ENCODE data around the gene ARHGEF38. TPM values are rescaled to one million over a fixed set of nuclear protein-coding genes. Genes with fewer than 3 reads are reported as not detected.
"Not testable (repeated sequence)": the region's sequence is repeated elsewhere in the genome, so short reads cannot be mapped to it uniquely, and the experiment has no call there.

Gene ARHGEF38
- total RNA-seq, 1 experiment from 2014 or later, result not detected

DNA sequence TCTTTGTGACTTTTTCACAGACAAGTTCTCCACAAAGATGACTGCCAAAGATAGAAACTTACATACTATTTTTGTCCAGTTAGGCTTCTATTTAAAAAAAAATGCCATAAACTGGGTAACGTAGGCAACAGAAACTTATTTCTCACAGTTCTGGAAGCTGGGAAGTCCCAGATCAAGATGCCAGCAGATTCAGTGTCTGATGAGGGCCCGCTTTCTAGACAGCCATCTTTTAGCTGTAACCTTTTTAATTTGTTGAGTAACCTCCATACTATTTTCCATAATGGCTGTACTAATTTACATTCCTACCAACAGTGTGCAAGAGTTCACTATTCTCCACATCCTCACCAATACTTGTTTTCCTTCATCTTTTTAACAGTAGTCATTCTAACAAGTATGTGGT, 55.5 kb downstream of the ARHGEF38 start:
- no peak for DNase-seq (ENCODE audit: low read depth)

DNA sequence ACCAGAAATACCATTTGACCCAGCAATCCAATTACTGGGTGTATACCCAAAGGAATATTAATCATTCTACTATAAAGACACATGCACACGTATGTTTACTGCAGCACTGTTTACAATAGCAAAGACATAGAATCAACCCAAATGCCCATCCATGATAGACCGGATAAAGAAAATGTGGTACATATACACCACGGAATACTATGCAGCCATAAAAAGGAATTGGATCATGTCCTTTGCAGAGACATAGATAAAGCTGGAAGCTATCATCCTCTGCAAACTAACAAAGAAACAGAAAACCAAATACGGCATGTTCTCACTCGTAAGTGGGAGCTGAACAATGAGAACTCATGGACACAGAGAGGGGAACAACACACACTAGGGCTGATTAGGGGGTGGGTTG, 57.4 kb downstream of the ARHGEF38 start:
- DNase-seq (ENCODE audit: low read depth), result not testable (repeated sequence)

DNA sequence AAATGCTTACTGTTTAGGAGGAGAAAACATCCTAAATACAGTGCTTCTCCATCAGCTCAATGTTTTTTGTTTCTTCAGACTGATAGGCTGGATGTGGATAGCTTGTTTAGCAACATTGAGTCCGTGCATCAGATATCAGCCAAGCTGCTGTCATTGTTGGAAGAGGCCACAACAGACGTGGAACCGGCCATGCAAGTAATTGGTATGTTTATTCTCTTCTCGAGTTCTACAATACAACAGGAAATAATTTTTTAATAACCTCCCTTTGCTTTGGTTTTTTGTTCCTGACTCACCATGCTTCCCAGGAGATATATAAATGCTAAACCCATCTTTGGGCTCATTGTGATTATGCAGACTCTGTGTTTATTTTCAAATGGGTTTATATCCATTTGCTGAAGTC, 60.9 kb downstream of the ARHGEF38 start:
- DNase-seq (ENCODE audit: low read depth), result no peak

DNA sequence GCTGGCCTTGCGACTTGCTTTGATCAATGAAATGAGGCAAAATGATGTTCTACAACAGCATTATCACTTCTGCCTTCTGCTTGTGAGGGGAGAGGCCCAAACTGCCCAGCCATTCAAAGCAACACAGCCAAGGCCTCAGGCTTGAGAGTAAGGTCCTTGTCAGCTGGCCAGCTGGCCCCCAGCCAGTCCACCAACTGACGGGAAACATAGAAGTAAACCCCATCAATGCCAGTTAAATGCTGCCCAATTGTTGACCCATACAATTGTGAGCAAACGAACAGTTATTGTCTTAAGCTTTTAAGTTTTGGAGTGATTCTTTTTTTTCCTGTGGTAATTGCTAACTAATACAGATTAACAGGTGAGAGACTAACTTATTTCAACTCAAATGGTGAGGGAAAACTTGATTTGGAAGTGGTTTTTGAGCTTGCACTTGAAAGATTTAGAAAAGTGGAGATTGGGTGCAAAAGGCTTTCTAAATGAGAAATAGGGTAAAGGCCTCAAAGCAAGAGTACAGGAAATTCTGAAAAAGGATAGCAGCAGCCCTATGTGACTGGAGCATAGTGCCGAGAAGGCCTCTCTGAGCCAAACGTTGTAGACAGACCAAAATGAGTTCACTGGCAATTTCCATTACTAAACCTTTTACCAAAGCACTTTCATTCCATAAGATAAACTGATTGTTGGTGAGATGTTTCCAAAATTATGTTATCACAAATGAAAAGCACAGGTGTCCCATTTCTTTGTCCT, 66.9 kb downstream of the ARHGEF38 start:
- no peak for DNase-seq (ENCODE audit: low read depth)

DNA sequence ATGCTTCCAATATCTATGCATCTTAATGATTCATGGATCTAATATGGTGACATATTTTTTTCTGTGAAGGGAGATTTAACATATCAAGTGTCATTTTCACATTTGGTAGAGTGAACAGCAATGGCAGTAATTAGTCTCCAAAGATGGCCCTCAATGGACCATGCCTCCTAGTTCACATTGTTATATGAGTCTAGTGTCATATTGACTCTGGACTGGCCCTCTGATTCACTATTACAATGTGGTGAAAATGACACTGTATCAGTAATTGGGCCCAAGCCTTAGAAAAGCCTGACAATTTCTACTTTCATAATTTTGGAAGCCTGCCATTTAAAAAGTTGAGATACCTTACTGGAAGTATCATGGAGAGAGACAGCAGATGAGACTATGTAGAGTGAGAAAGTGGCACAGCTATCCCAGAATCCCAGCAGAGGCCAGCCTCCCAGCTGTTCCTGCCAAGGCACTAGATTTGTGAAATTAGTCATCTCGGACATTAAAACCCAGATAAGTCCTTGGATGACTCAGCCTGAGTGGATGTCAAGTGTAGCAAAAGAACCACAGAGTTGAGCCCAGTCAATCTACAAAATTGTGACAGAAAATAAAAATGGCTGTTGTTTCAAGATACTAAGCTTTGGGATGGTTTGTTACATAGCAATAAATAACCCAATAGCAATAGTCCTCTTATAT, 68.4 kb downstream of the ARHGEF38 start:
- DNase-seq (ENCODE audit: low read depth), result peak; percentile 69

DNA sequence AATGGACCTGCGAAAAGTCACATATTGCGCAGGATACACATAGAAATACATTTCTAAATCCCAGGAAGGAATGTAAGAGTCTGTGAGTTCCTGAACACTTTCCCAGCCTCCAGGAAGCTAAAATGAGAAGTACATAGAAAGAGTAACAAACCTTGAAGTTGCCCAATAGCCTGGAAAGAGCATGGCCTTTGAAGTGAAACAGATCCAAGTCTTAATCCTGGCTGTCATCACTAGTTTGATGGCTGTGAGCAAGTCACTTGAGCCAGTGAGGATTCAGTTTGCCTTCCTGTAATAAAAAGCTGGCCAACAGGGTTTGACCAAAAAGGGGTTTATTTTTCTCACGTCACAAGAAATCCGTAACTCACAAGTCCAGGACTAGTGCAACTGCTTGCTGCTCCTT, 69.8 kb downstream of the ARHGEF38 start:
- no peak for DNase-seq (ENCODE audit: low read depth)

DNA sequence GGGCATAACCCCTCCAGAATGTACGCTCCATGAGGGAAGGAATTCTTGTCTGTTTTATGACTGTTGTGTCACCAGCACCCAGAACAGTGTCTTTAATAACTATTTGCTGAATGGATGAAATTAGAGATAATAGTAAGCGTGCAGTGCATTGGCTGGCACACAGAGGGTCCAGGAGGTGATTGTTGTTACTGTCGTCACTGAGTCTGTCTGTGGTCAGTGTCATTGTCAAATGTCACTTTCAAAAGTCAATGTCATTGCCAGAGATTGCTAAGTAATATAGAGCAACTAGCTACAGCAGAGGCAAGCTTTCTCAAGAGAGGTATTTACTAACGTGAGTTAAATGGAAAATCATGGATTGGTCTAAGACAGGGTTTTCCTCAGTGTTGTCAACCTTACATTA, 70.7 kb downstream of the ARHGEF38 start:
- no peak for DNase-seq (ENCODE audit: low read depth)

DNA sequence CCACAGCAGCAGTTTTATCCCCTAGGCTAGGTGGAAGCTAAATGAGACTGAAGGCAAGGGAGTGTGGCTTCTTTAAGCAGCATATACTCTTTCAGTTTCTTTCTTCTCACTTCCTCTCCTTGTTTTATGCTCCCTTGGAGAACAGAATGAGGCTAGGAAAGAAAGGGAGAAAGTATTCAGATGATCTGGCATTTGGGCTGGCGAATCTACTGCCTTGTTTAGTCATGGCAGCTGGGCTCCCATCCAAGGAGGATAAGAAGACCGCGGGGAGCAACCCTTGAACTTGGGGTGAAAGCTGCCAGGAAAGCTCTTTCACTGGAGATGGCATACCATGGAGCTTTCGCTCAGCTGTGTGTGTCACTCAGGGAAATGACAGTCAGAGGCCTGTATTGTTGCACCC, 72.1 kb downstream of the ARHGEF38 start:
- DNase-seq (ENCODE audit: low read depth), result peak; percentile 30

DNA sequence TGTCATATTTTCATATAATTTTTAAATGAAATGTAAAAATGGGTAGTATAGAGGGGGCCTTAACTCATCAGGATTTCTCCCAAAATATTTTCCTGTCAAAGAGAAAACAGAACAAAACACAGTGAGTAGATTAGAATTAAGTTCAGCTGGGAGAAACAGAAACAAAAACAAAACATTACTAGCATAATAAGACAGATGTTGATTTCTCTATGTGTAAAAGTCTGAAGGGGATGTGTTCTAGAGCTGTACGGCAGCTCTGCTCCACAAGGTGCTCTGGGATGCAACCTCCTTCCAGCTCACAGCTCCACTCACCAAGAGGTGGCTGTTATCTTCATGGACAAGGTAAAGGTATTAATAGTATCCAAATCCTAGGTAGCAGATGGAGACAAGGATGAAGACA, 72.8 kb downstream of the ARHGEF38 start:
- DNase-seq (ENCODE audit: low read depth), result no peak

DNA sequence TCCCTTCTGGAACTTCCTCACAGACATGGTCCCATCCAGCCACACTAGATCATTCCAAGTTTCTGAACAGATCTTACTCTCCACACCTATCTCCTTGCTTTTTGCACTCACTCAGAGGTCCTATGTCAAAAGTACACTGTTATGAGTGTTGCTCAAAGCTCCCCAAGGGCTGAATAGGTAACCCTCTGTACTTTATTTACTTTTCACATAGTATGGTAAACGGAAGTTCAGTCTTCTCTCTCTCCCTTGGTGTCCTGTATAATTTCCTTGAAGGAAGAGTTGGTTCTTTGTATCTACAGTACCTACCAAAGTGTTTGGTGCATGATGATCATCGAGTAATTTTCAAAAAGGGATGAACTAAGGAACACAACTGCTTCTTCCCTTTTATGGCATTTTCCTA, 74.4 kb downstream of the ARHGEF38 start:
- DNase-seq (ENCODE audit: low read depth), result no peak

DNA sequence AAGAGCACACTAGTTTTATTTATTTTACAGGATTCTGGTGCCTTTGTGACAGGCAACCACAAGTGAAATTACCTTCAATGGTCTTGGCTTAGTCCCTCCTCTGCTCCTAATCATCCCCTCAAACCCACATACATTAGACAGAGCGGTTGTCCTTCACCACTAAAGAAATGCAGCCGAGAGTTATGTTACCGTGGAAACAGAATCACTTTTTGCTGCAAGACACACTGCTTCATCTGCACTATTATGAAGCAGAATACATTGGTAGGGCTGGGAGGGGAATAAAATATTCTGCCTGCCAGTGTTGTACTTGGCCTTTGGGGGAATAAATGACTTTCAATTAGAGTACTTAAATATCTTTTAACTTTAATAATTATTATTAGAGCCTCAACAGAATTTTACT, 75.2 kb downstream of the ARHGEF38 start:
- no peak for DNase-seq (ENCODE audit: low read depth)

DNA sequence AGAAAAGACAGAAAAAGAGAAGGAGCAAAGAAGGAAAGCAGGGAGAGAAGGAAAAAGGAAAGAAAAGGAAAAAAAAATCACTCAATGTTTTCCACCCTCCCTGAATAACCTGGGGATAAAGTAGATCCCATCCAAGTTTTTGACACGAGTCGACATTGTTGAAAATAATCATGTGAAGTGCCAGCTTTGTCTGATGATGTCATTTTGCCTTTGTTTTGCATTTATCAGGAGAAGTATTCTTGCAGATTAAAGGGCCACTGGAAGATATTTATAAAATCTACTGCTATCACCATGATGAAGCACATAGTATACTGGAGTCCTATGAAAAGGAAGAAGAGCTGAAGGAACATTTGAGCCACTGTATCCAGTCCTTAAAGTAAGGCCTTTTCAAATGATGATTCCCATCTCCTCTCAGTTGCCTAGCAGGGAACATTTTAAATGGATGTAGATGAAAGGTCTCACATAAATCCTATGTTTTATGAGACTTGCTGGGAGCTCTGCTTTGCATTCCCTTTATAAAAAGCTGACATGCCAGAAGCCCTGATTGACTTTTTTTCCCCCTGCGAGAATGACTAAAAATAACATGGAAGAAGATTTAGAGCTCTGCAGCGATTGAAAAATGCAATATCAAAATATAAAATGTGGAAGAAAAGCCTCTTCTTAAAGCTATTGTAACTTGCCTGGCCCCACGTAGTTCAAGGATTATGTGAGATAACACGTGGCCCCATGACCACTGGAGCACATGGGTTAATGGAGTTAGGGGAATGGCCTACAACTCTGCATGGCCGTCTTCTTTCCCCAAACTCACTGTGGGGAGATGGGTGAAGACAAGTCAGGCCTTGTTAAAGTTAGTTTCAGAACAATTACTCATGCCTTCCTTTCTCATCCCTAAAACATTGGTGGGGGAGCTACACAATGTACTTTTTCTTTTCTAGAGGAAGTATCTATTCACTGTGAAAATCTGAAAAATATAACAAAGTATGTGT, 78.5 kb downstream of the ARHGEF38 start:
- DNase-seq (ENCODE audit: low read depth), result no peak

DNA sequence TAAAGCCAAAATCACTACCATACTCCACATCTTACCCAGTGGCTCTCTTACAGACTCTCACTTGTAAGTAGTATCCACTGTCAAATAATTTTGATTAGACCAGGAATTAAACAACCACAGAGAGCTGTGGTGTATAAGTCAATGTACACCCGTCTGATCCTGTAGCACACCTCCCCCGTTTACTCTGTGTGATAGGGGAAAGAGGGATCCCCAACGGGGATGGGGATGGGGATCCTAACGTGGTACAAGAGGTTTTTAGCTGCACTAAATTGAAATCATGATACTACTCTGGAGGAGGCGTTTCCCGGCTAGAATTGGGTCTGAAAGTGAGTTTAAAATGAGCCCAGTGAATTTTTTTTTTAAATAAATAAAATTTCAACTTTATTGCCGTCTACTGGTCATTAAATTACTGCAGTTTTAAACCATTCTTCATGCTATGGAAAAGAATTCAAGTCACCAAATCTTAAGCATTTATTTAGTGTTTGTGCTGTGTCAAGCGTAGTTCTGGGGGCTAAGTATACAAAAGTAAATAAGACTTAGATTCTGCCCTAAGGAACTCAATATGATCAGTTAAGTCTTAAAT, 79.5 kb downstream of the ARHGEF38 start:
- DNase-seq (ENCODE audit: low read depth), result no peak

DNA sequence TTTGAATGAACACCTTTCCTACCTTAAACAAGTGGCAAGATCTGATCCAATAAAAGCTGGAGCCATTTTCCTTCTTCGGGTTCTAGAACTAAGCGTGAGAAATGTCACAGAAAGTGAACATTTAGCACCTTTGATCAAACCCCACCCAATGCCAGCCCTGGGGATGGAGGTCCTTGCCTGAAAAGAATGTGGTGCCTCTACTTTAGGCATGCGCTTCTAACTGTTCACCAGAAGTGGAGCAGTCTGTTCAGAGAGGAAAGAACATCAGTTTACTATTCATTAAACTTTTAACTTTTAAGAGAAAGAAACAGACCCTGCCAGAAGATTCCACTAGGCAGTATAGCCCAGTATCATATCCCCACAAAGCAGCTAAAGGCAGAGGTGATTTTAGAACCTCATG, 80.2 kb downstream of the ARHGEF38 start:
- DNase-seq (ENCODE audit: low read depth), result no peak

DNA sequence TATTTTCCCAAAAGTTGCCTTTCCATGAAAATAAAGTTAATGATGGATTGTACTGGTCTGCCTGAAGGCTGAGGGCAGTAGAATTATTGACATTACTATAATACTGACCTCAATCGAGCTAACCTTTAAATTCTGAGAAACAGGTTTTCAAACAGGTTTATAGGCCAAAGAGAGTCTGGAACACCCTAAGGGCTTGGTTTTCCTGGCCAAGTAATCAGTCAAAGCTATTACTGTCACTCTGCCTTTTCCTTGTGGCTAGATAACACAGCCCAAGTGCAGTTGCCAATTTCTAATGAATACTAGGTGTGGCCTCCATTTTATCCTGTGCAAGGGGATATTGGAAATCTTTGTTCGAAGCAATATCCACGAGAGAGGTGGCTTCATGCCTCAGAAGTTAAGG, 80.8 kb downstream of the ARHGEF38 start:
- DNase-seq (ENCODE audit: low read depth), result no peak

DNA sequence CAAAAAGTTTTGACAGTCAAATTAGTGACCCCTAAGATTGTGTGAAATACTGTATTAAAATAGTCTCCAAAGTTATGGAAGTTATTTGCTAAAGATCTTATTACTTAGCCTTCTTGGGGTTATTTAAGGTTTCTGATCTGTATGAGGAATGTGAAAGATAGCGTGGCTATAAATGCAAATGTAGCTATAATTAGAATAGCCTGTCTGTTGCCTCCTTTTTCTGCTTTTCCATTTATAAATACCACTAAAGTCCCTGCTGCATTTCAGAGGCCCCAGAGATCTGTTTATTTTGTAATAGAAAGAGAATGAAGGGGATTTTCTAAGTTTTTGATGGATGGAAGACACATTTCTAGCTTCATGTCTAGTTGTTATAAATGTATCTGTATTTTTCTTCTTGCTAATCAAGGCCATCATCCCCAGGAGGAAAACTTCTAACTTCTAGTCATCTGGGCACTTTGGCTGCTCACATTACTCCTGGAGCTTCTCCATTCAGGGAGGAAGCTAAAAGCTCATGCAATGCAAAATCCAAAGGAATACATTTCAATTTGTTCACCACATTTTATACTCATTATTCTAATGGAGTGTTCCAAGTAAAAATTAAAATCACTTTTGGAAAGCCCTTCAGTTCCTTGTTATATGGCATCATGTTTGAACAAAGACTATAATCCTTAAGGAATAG, 82.1 kb downstream of the ARHGEF38 start:
- DNase-seq (ENCODE audit: low read depth), result no peak

DNA sequence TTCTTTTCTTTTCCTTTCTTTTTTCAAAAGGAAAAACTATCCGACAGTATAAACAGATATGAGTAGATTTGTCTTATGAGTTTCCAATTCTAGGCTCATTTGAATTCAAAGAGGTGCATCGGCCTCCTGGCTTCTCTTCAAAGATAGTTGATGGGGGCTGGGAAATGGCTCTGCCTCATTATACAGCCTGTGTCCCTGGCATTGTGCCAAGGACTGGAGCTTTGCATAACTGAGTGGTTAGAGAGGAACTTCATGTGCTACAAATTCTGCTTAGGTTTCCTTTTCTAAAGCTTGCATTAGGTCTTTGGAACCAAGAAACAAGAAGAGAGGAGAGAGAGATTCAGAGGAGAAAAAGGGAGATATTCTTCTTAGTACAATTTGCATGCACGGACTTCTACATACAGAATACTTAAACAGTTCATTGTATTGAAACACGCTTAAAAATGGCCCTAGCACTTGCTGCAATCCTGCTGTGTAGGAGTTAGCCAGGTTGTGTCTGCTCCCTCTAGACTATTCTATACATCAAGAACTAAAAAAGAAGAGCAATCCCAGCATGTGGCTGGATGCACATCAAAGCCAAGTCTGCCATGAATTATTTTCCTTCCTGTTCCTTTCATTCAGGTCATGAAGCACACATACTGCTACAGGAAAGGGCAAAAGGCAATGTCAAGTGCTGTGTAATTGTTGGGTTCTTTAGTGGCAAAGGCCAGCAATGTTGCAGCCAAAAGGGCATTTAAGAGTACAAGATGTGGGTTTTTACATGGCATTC, 85.2 kb downstream of the ARHGEF38 start:
- DNase-seq (ENCODE audit: low read depth), result peak; percentile 11

DNA sequence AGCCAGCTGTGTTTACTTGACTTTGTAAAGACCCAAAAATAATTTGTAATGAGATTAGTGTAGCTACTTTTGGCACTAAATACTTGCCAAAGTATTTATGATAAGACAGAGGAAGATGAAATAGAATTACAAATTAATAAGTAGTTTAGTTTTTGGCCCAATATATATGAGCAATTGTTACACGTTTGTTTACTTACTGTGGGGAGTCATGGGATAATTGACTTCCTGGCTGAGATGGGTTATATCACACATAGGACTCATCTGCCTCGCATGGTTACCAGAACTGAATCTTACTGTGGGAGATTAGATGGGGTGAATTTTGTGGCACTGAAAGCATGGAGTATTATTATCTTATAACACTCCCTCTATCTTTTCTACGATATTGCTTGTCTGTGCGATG, 89.4 kb downstream of the ARHGEF38 start:
- DNase-seq (ENCODE audit: low read depth), result no peak

DNA sequence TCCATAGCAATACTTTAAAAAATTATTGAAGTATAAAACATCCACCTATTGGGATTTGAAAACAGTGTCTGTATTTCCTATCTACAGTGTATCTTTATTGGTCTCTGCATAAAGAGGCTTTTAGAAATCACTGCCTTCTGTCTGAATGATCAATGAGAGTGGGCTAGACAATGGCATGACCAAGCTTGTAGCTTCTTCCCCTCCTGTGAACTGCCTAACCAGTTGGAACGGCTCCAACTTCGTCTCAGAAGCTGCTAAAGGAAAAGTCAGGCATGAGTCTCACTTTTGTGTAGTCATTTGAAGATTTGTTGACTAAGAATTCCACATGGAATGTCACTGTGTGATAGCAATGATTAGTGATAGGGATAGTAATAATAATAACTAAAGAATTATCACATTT, 91.8 kb downstream of the ARHGEF38 start:
- no peak for DNase-seq (ENCODE audit: low read depth)

DNA sequence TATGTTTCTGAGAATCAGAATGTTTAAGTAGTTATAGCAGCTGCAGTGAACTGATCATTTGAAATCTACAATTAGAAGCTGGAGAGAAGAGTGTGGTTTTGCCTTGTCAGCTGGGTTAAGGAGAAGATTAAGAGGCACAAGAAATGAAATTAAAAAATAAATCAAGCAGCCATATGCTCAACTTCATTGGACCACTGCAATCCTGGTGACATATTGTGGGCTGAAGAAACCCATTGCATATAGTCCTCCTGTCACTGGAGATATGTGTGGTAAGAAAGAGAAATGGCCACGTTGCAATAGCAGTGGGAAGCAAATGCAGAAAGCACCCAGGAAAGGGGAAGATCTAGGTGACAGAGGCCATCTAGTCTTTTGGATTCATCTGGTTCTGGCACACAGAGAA, 93.0 kb downstream of the ARHGEF38 start:
- no peak for DNase-seq (ENCODE audit: low read depth)

DNA sequence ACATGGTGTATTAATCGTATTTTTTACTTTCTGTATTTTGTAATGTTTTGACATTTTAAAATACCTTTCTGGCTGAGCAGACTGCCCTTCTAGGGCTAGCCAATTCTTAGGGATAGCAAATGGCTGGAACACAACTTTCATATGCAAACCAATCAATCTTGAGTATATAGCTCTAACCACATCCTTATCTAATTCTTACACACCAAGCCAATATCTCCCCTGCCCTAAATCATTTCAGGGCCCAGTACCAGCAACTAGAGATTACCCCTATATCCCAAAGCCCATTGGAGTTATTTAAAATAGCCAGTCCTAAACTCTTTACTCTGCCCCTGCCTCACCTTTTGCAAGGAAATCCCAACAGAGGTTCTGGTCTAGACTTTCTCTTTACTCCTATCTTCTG, 97.8 kb downstream of the ARHGEF38 start:
- DNase-seq (ENCODE audit: low read depth), result no peak

Data from Daoy (cell line).